HG02571 (cell line): ENCODE data around the gene HDAC11.
"Not testable (repeated sequence)": the region's sequence is repeated elsewhere in the genome, so short reads cannot be mapped to it uniquely, and the experiment has no call there.

Source experiments
- ATAC-seq: cut with Tn5 transposase; IDR thresholded peaks from one replicate; pipeline ENCODE4 v1.9.1; 2021; ENCODE audit warnings: mild to moderate bottlenecking, moderate library complexity; ENCODE audit not compliant: unreplicated experiment

Gene HDAC11

GRCh38 chr3:13521749-13522148, 41.6 kb downstream of the HDAC11 start:
- not testable (repeated sequence) for ATAC-seq

GRCh38 chr3:13522236-13522635, 42.1 kb downstream of the HDAC11 start:
- ATAC-seq = no peak

GRCh38 chr3:13524979-13525669, 45.0 kb downstream of the HDAC11 start:
- no peak for ATAC-seq

- ATAC-seq = no peak
These were observed 45.9 kb downstream of the HDAC11 start for GRCh38 chr3:13525827-13526625.

- ATAC-seq = no peak
These were observed 46.5 kb downstream of the HDAC11 start for GRCh38 chr3:13526626-13526949.

- ATAC-seq = no peak
These were observed 48.2 kb downstream of the HDAC11 start for GRCh38 chr3:13528217-13528867.

- ATAC-seq = no peak
These were observed 49.3 kb downstream of the HDAC11 start for GRCh38 chr3:13529196-13530112.

- ATAC-seq = no peak
These were observed 50.3 kb downstream of the HDAC11 start for GRCh38 chr3:13530241-13531009.

- ATAC-seq = no peak
These were observed 52.0 kb downstream of the HDAC11 start for GRCh38 chr3:13532085-13532484.

- ATAC-seq = no peak
These were observed 52.5 kb downstream of the HDAC11 start for GRCh38 chr3:13532631-13533030.

- no peak for ATAC-seq
These were observed 53.8 kb downstream of the HDAC11 start for GRCh38 chr3:13533885-13534301.

- no peak for ATAC-seq
These were observed 55.4 kb downstream of the HDAC11 start for GRCh38 chr3:13535526-13535875.

GRCh38 chr3:13535905-13536304, 55.8 kb downstream of the HDAC11 start:
- no peak for ATAC-seq

- no peak for ATAC-seq
These were observed 56.3 kb downstream of the HDAC11 start for GRCh38 chr3:13536432-13536831.

GRCh38 chr3:13536832-13537231, 56.7 kb downstream of the HDAC11 start:
- no peak for ATAC-seq

- ATAC-seq = no peak
These were observed 57.3 kb downstream of the HDAC11 start for GRCh38 chr3:13537244-13537908.

GRCh38 chr3:13537909-13538296, 57.8 kb downstream of the HDAC11 start:
- no peak for ATAC-seq

GRCh38 chr3:13538520-13539291, 58.6 kb downstream of the HDAC11 start:
- ATAC-seq = no peak

GRCh38 chr3:13539292-13539638, 59.2 kb downstream of the HDAC11 start:
- ATAC-seq = no peak
